ENCODE data around the gene SLC25A22.

GRCh38 chr11:760236-760635, 37.8 kb downstream of the SLC25A22 start:
- TF ChIP-seq EP300 (IDR thresholded peaks at IDR 0.05; ENCODE audit: borderline replicate concordance) (no peak), YY1 (IDR thresholded peaks at IDR 0.05; ENCODE audit: low read depth) (no peak), CEBPB (IDR thresholded peaks at IDR 0.05) (no peak), TAF1 (IDR thresholded peaks at IDR 0.05; ENCODE audit: low read depth) (no peak), RAD21 (IDR thresholded peaks at IDR 0.05; ENCODE audit: low read depth) (no peak), REST (IDR thresholded peaks at IDR 0.05; ENCODE audit: low read depth) (no peak), NFIC (IDR thresholded peaks at IDR 0.05) (no peak), CREB1 (IDR thresholded peaks at IDR 0.05; ENCODE audit: low read depth) (no peak), EGR1 (IDR thresholded peaks at IDR 0.05) (no peak), USF1 (IDR thresholded peaks at IDR 0.05) (no peak), FOXM1 (IDR thresholded peaks at IDR 0.05; ENCODE audit: borderline replicate concordance, low read depth) (no peak)
- TF ChIP-seq, protein P1, sequence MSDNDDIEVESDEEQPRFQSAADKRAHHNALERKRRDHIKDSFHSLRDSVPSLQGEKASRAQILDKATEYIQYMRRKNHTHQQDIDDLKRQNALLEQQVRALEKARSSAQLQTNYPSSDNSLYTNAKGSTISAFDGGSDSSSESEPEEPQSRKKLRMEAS (IDR thresholded peaks at IDR 0.05) = no peak
